Measurements from ENCODE around the gene RLF.

DNA sequence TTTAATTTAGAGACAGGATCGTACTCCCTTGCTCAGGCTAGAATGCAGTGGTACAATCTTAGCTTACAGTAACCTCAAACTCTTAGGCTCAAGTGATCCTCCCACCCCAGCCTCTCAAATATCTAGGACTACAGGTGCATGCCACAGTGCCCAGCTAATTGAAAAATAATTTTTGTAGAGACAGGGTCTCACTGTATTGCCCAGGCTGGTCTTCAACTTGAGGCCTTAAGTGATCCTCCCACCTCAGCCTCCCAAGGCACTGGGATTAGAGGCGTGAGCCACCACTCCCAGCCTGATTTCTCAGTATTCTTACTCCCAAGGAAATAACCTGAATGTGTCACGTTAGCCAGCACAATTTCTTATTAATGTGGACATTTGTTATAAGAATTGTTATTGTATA, 9.8 kb downstream of the RLF start:
- TF ChIP-seq, protein P1, sequence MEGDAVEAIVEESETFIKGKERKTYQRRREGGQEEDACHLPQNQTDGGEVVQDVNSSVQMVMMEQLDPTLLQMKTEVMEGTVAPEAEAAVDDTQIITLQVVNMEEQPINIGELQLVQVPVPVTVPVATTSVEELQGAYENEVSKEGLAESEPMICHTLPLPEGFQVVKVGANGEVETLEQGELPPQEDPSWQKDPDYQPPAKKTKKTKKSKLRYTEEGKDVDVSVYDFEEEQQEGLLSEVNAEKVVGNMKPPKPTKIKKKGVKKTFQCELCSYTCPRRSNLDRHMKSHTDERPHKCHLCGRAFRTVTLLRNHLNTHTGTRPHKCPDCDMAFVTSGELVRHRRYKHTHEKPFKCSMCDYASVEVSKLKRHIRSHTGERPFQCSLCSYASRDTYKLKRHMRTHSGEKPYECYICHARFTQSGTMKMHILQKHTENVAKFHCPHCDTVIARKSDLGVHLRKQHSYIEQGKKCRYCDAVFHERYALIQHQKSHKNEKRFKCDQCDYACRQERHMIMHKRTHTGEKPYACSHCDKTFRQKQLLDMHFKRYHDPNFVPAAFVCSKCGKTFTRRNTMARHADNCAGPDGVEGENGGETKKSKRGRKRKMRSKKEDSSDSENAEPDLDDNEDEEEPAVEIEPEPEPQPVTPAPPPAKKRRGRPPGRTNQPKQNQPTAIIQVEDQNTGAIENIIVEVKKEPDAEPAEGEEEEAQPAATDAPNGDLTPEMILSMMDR (IDR thresholded peaks at IDR 0.05; ENCODE audit: borderline replicate concordance, extremely low read depth, low read length, poor library complexity, severe bottlenecking): no peak
- TF ChIP-seq EZH2 (IDR thresholded peaks at IDR 0.05; ENCODE audit: borderline replicate concordance, low read depth, low read length, severe bottlenecking): no peak

Measured in DND-41 (cell line).